ENCODE data around the gene EXOSC9.
"Not testable (repeated sequence)": the region's sequence is repeated elsewhere in the genome, so short reads cannot be mapped to it uniquely, and the experiment has no call there.

The EXOSC9 gene

GRCh38 chr4:121800961-121801714 lies at the start of gene EXOSC9:
EXOSC9 (plus strand) TSS chr4:121801323; CDS start chr4:121801425, 102 bp downstream.
- peak; percentile 88 for DNase-seq (ENCODE audit: low read depth)

GRCh38 chr4:121752142-121752541 lies 49.0 kb upstream of the EXOSC9 start:
- not testable (repeated sequence) for DNase-seq (ENCODE audit: low read depth)

DNA sequence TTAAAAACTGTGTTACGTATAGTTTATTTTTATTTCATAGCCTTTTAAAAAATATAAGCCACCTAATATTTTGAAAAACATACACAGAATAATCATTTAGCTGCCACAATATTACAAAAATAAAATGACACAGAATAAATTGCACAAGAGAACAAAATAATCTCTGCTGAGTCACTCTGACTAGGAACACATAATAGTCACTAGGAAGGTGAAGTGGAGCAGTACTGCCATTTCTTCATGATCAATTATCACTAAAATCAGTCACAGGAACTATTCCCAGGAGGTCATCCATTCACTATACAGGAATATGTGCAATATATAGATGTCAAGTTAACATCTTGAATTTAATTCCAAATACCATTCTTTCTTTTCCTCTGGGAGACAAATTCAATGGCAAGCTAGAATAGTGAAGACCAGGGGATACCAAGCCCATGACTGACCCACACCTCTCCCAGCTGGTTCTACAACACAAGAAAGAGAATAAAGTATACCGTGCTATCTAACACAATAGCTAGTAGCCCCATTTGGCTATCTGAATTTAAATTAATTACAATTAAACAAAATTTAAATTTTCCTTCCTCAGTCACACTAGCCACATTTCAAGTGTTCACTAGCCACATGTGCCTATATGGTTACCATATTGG lies 42.1 kb upstream of the EXOSC9 start:
- DNase-seq (ENCODE audit: low read depth), result no peak

GRCh38 chr4:121760205-121760604 lies 40.9 kb upstream of the EXOSC9 start:
- no peak for DNase-seq (ENCODE audit: low read depth)

GRCh38 chr4:121764303-121764701 lies 36.8 kb upstream of the EXOSC9 start:
- DNase-seq (ENCODE audit: low read depth), result no peak

- DNase-seq (ENCODE audit: low read depth), result no peak
Observed at GRCh38 chr4:121764702-121765367, 36.3 kb upstream of the EXOSC9 start, which contains the start of gene SMIM43. SMIM43 (minus strand) TSS chr4:121765164; CDS start chr4:121765105, 59 bp downstream.

GRCh38 chr4:121765368-121765705 lies 35.8 kb upstream of the EXOSC9 start:
- DNase-seq (ENCODE audit: low read depth), result no peak

GRCh38 chr4:121765971-121766538 lies 35.1 kb upstream of the EXOSC9 start:
- no peak for DNase-seq (ENCODE audit: low read depth)

GRCh38 chr4:121767166-121767565 lies 34.0 kb upstream of the EXOSC9 start:
- DNase-seq (ENCODE audit: low read depth), result no peak

GRCh38 chr4:121769341-121769740 lies 31.8 kb upstream of the EXOSC9 start:
- DNase-seq (ENCODE audit: low read depth), result no peak

GRCh38 chr4:121771869-121772268 lies 29.3 kb upstream of the EXOSC9 start:
- DNase-seq (ENCODE audit: low read depth), result no peak

GRCh38 chr4:121773883-121774282 lies 27.2 kb upstream of the EXOSC9 start:
- no peak for DNase-seq (ENCODE audit: low read depth)

- no peak for DNase-seq (ENCODE audit: low read depth)
Observed at GRCh38 chr4:121776610-121777401, 24.3 kb upstream of the EXOSC9 start.

DNA sequence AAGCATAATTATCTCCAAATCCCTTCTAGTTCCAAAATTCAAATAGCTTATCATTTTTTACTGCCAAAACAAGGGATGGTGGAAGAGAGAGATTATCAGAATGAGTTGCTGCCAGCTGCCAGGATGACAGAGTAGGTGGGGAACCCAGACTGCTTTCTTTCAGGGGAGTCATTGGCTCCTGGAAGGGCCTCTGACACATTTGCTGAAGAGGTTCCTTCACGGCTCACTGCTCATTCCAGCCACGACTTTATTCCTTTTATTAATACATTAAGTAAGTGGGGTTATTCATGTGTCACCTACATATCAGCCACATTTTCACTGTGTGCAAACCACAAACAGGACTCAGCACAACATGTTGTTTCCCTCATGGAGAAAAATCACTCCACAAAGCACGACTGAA lies 23.5 kb upstream of the EXOSC9 start:
- DNase-seq (ENCODE audit: low read depth), result no peak

- no peak for DNase-seq (ENCODE audit: low read depth)
Observed at GRCh38 chr4:121778991-121779628, 22.0 kb upstream of the EXOSC9 start.

- DNase-seq (ENCODE audit: low read depth), result no peak
Observed at GRCh38 chr4:121783210-121783609, 17.9 kb upstream of the EXOSC9 start.

- DNase-seq (ENCODE audit: low read depth), result no peak
Observed at GRCh38 chr4:121784401-121784800, 16.7 kb upstream of the EXOSC9 start.

- no peak for DNase-seq (ENCODE audit: low read depth)
Observed at GRCh38 chr4:121784975-121785374, 16.1 kb upstream of the EXOSC9 start.

GRCh38 chr4:121785479-121785878 lies 15.6 kb upstream of the EXOSC9 start:
- no peak for DNase-seq (ENCODE audit: low read depth)

GRCh38 chr4:121786221-121786620 lies 14.9 kb upstream of the EXOSC9 start:
- no peak for DNase-seq (ENCODE audit: low read depth)

GRCh38 chr4:121788896-121789295 lies 12.2 kb upstream of the EXOSC9 start:
- DNase-seq (ENCODE audit: low read depth), result no peak
